Testis (tissue), 3 donors: ENCODE data around the gene AP5M1. TPM values are rescaled to one million over a fixed set of nuclear protein-coding genes. Genes with fewer than 3 reads are reported as not detected.
A peak's percentile ranks its signal among the peaks of the same experiment; 100 is the strongest.

Experiments
- DNase-seq: peaks from one replicate; pipeline ENCODE4 v3.0.0-alpha.2; 2019
- H3K27ac ChIP-seq, 2 donors: fragments of 200-600 bp; sonication (generic); one replicate each; pipeline ENCODE4 v1.5.1; 2019
- H3K27me3 ChIP-seq: fragments of 200-600 bp; sonication (generic); one replicate; pipeline ENCODE4 v1.5.1; 2019
- H3K36me3 ChIP-seq: fragments of 200-600 bp; sonication (generic); one replicate; pipeline ENCODE4 v1.5.1; 2017; ENCODE audit warnings: low read depth; ENCODE audit errors: missing control alignments
- H3K4me1 ChIP-seq: fragments of 200-600 bp; sonication (generic); one replicate; pipeline ENCODE4 v1.5.1; 2019
- H3K4me3 ChIP-seq, 2 donors: fragments of 200-600 bp; sonication (generic); one replicate each; pipeline ENCODE4 v1.5.1; 2017 to 2019
- H3K9me3 ChIP-seq: fragments of 200-600 bp; sonication (generic); one replicate; pipeline ENCODE4 v1.5.1; 2017
- CTCF ChIP-seq, 3 experiments: fragments of 450-650 bp in 2 of 3; fragments of 200-600 bp in 1 of 3; sonication (generic) in 1 of 3; IDR thresholded peaks; one replicate each; pipeline ENCODE4 v1.5.1; 2016 to 2019; ENCODE audit warnings: antibody characterized with exemption in 3 of 3, mild to moderate bottlenecking in 2 of 3, moderate library complexity in 1 of 3
- POLR2A ChIP-seq: fragments of 450-650 bp; IDR thresholded peaks from one replicate; pipeline ENCODE4 v1.6.1; 2017; ENCODE audit warnings: antibody characterized with exemption, mild to moderate bottlenecking, moderate library complexity
- WGBS, 2 donors: methylation state at CpG; one replicate each; pipeline ENCODE4 v1.1.5; 2018; 5-methylcytosine and 5-hydroxymethylcytosine counted together
- intact Hi-C: fragments of 100-400 bp; cut with DNase I; formaldehyde crosslinking; loops from one replicate; pipeline ENCODE4 v1.15.1; 2023; ENCODE audit warnings: low total_unique reads
- polyA plus RNA-seq: library from polyadenylated mRNA; stranded (reverse); fragments of 350-450 nt; fragmentation: Illumina TruSeq; extraction: RNeasy Lipid Tissue Mini Kit (QIAGEN cat#74804); gene quantifications from one replicate; pipeline ENCODE4 v1.2.3, GENCODE V29; 2014; ENCODE audit warnings: low read depth, low replicate concordance; ENCODE audit not compliant: insufficient read depth
- total RNA-seq, 2 donors: library from RNA; depleted of rRNA; stranded (reverse); fragments of >200 nt; gene quantifications; one replicate each; pipeline ENCODE4 v1.2.3, GENCODE V29; 2016

AP5M1 gene
- total and polyA plus RNA-seq, 3 donors from 2014 or later: 28.3 to 32.0 (median 30.6) TPM

GRCh38 chr14:57277062-57277461 lies 8.3 kb downstream of the AP5M1 start:
- Histone ChIP-seq H3K9me3 (no peaks in the 10 kb centered on the region), H3K27ac (no peak overlapping the region), H3K4me3 (no peak overlapping the region), H3K27me3 (no peaks in the 10 kb centered on the region), H3K36me3 (no peaks in the 10 kb centered on the region), H3K4me1 (peaks cover under 1% of the 10 kb centered on the region)
- no peak for DNase-seq
- WGBS, 2 donors: 95 to 99% methylated on average over 3 of the region's 3 CpGs
- TF ChIP-seq CTCF (IDR thresholded peaks at IDR 0.05) (no peak), POLR2A (no peak)
- intact Hi-C loops: no loop called here

- H3K27me3 ChIP-seq: no peaks in the 10 kb centered on the region
- no peaks in the 10 kb centered on the region for H3K36me3 ChIP-seq
- H3K27ac ChIP-seq: no peak overlapping the region
- no peak for TF ChIP-seq CTCF (IDR thresholded peaks at IDR 0.05)
- no peak for TF ChIP-seq POLR2A
- 92 to 95% methylated on average over 2 of the region's 2 CpGs for WGBS, 2 donors
- no peak overlapping the region for H3K4me3 ChIP-seq
- H3K4me1 ChIP-seq: no peaks in the 10 kb centered on the region
- intact Hi-C loops: no loop called here
- no peak for DNase-seq
- H3K9me3 ChIP-seq: no peaks in the 10 kb centered on the region
These were observed 19.0 kb downstream of the AP5M1 start for GRCh38 chr14:57287745-57288144.

- no peak for DNase-seq
- intact Hi-C loops: no loop called here
- TF ChIP-seq POLR2A (no peak), CTCF (IDR thresholded peaks at IDR 0.05) (no peak)
- no peaks in the 10 kb centered on the region for H3K27me3 ChIP-seq
- no peak overlapping the region for H3K27ac ChIP-seq
- no peaks in the 10 kb centered on the region for H3K36me3 ChIP-seq
- 86 to 94% methylated on average over 5 of the region's 5 CpGs for WGBS, 2 donors
- H3K9me3 ChIP-seq: no peaks in the 10 kb centered on the region
- H3K4me1 ChIP-seq: peaks cover 7% of the 10 kb centered on the region
- no peak overlapping the region for H3K4me3 ChIP-seq
These were observed 22.0 kb downstream of the AP5M1 start for GRCh38 chr14:57290751-57291150.

- Histone ChIP-seq H3K27ac (peak overlapping the region in 1 of 2 donors; percentile 35), H3K9me3 (no peaks in the 10 kb centered on the region), H3K4me3 (no peak overlapping the region), H3K27me3 (no peaks in the 10 kb centered on the region), H3K4me1 (peaks cover 7% of the 10 kb centered on the region), H3K36me3 (no peaks in the 10 kb centered on the region)
- no peak for DNase-seq
- intact Hi-C loops: no loop called here
- TF ChIP-seq CTCF (IDR thresholded peaks at IDR 0.05): no peak
- no peak for TF ChIP-seq POLR2A
- WGBS, 2 donors: 56 to 60% methylated on average over 6 of the region's 6 CpGs
These were observed 23.2 kb downstream of the AP5M1 start for GRCh38 chr14:57291692-57292647.
